Vagina (tissue), 2 donors: ENCODE results near the gene IFT43. TPM values are rescaled to one million over a fixed set of nuclear protein-coding genes. Genes with fewer than 3 reads are reported as not detected.

ENCODE experiments used
- DNase-seq, 2 donors: peaks; one replicate each; pipeline ENCODE4 v3.0.0-alpha.2; 2017; ENCODE audit errors: extremely low spot score in 2 of 2
- H3K27ac ChIP-seq: fragments of 200-600 bp; sonication (generic); one replicate; pipeline ENCODE4 v1.5.1; 2019
- H3K27me3 ChIP-seq: fragments of 200-600 bp; sonication (generic); one replicate; pipeline ENCODE4 v1.5.1; 2019
- H3K36me3 ChIP-seq, 2 donors: fragments of 200-600 bp; sonication (generic); one replicate each; pipeline ENCODE4 v1.5.1; 2017 to 2019
- H3K4me1 ChIP-seq: fragments of 200-600 bp; sonication (generic); one replicate; pipeline ENCODE4 v1.5.1; 2019
- H3K4me3 ChIP-seq, 2 donors: fragments of 200-600 bp; sonication (generic); 1 replicate in 1 of 2; 2 replicates in 1 of 2; pipeline ENCODE4 v1.5.1; 2016 to 2019
- H3K9me3 ChIP-seq: fragments of 200-600 bp; sonication (generic); one replicate; pipeline ENCODE4 v1.5.1; 2019
- POLR2A ChIP-seq, 2 donors: fragments of 450-650 bp; IDR thresholded peaks; one replicate each; pipeline ENCODE4 v1.6.1; 2017; ENCODE audit warnings: antibody characterized with exemption in 2 of 2, mild to moderate bottlenecking in 2 of 2, moderate library complexity in 2 of 2
- POLR2AphosphoS5 ChIP-seq, 2 donors: sonication (generic); formaldehyde crosslinking; IDR thresholded peaks; one replicate each; pipeline ENCODE4 v1.9.0; 2017; ENCODE audit warnings: antibody characterized with exemption in 2 of 2, mild to moderate bottlenecking in 2 of 2, low read depth in 1 of 2; ENCODE audit not compliant: insufficient read depth in 1 of 2
- intact Hi-C: fragments of 100-400 bp; cut with DNase I; formaldehyde crosslinking; loops from one replicate; pipeline ENCODE4 v1.15.1; 2023
- total RNA-seq: library from RNA; depleted of rRNA; stranded (reverse); fragments of >200 nt; gene quantifications from one replicate; pipeline ENCODE4 v1.2.3, GENCODE V29; 2016
- TF ChIP-seq, protein P1 (sequence below), 3 experiments: fragments of 450-650 bp in 2 of 3; fragments of 200-600 bp in 1 of 3; sonication (generic) in 1 of 3; IDR thresholded peaks; one replicate each; pipeline ENCODE4 v1.5.1; 2017 to 2019; ENCODE audit warnings: antibody characterized with exemption in 3 of 3, mild to moderate bottlenecking in 2 of 3, moderate library complexity in 2 of 3

IFT43 gene
- total RNA-seq, 1 donor from 2014 or later, result 47.4 TPM

DNA sequence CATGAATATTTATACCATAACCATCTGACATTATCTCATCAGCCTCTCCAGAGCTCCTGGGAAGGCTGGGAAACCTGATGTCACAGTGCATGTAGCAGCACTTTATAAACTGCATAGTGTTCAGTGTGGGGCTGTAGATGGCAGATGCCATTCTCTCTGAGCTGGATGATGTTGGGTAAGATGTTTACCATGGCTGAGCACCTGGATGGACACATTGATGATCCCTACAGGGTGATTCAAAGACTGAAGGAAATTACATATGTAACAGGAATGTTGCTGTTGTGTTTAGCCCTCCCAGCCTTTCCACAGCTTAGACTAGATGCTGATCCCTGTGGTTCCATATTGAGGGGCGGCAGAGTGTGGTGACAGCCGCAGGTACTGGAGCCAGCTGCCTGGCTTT is 37.4 kb downstream of the IFT43 start:
- intact Hi-C loops, result no loop called here

DNA sequence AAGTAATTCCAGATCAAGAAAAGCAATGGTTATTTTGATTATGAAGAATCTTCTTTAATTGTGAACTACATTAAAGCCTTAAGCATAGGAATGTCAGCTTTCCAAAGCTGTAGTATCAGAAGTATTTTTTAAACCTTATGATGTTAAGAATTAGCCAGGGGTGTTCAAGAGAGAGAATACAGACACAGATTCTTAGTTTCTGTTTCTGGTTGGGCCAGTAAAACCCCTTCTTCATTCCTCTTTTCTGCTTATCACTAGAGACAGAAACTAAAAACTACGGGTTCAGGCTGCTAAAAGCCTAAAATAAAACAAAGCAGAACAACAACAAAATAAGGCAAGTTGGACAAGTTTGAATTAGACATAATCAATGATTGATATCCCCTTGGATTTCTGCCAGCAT is 38.2 kb downstream of the IFT43 start:
- DNase-seq, result no peak
- Histone ChIP-seq H3K4me1 (no peaks in the 10 kb centered on the region), H3K27ac (no peak overlapping the region), H3K4me3 (no peak overlapping the region), H3K27me3 (no peaks in the 10 kb centered on the region), H3K36me3 (peaks cover 0 to 40% of the 10 kb centered on the region in 2 donors), H3K9me3 (no peaks in the 10 kb centered on the region)
- intact Hi-C loops, result no loop called here
- TF ChIP-seq, protein P1, sequence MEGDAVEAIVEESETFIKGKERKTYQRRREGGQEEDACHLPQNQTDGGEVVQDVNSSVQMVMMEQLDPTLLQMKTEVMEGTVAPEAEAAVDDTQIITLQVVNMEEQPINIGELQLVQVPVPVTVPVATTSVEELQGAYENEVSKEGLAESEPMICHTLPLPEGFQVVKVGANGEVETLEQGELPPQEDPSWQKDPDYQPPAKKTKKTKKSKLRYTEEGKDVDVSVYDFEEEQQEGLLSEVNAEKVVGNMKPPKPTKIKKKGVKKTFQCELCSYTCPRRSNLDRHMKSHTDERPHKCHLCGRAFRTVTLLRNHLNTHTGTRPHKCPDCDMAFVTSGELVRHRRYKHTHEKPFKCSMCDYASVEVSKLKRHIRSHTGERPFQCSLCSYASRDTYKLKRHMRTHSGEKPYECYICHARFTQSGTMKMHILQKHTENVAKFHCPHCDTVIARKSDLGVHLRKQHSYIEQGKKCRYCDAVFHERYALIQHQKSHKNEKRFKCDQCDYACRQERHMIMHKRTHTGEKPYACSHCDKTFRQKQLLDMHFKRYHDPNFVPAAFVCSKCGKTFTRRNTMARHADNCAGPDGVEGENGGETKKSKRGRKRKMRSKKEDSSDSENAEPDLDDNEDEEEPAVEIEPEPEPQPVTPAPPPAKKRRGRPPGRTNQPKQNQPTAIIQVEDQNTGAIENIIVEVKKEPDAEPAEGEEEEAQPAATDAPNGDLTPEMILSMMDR (IDR thresholded peaks at IDR 0.05), result no peak
- TF ChIP-seq POLR2AphosphoS5 (IDR thresholded peaks at IDR 0.05; ENCODE audit: insufficient read depth in 1 of 2, low read depth in 1 of 2) (no peak), POLR2A (IDR thresholded peaks at IDR 0.05) (no peak)

More for the DNA sequence above, 37.4 kb downstream of the IFT43 start:
- Histone ChIP-seq H3K27me3 (no peaks in the 10 kb centered on the region), H3K9me3 (no peaks in the 10 kb centered on the region), H3K4me3 (no peak overlapping the region), H3K4me1 (no peaks in the 10 kb centered on the region), H3K27ac (no peak overlapping the region), H3K36me3 (peaks cover 0 to 40% of the 10 kb centered on the region in 2 donors)
- TF ChIP-seq POLR2AphosphoS5 (IDR thresholded peaks at IDR 0.05; ENCODE audit: insufficient read depth in 1 of 2, low read depth in 1 of 2) (no peak), POLR2A (IDR thresholded peaks at IDR 0.05) (no peak)
- TF ChIP-seq, protein P1 (IDR thresholded peaks at IDR 0.05), result no peak
- no peak for DNase-seq

DNA sequence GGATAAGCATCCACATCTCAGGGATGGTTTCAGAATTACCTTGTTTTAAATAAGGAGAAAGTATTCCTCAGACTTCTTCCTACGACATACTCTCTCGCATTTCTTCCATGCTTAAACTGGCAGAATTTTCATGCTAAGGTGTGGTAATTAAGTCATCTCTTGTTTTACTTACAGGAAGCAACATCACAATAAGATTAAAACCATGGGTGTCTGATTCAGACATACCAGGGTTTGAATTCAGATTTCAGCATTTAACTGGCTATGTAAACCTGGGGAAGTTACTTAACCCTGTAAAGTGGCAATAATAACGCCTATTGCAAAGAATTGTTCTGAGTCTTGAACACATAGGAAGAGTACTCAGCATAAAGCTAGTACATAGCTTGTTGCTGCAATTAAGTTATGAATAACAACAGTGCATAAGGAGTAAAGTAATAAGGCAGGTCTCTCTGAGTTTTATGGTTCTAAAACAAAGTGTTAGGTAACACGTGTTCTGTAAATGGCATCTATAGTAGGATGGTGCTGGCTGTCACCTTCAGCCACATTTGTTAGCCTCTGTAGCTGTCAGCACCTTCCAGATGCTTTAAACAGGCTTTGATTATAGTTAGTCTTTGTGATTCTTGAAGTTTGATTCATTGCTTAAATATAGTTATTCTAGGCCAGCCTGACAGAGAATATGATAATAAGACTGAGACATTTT is 38.8 kb downstream of the IFT43 start:
- no peak for DNase-seq
- no peak overlapping the region for H3K4me3 ChIP-seq
- no peak for TF ChIP-seq POLR2AphosphoS5 (IDR thresholded peaks at IDR 0.05; ENCODE audit: insufficient read depth in 1 of 2, low read depth in 1 of 2)
- no peak for TF ChIP-seq POLR2A (IDR thresholded peaks at IDR 0.05)
- TF ChIP-seq, protein P1 (IDR thresholded peaks at IDR 0.05), result no peak
- no peaks in the 10 kb centered on the region for H3K9me3 ChIP-seq
- no peaks in the 10 kb centered on the region for H3K27me3 ChIP-seq
- peaks cover 0 to 38% of the 10 kb centered on the region in 2 donors for H3K36me3 ChIP-seq
- H3K27ac ChIP-seq, result no peak overlapping the region
- H3K4me1 ChIP-seq, result no peaks in the 10 kb centered on the region
- intact Hi-C loops, result no loop called here

DNA sequence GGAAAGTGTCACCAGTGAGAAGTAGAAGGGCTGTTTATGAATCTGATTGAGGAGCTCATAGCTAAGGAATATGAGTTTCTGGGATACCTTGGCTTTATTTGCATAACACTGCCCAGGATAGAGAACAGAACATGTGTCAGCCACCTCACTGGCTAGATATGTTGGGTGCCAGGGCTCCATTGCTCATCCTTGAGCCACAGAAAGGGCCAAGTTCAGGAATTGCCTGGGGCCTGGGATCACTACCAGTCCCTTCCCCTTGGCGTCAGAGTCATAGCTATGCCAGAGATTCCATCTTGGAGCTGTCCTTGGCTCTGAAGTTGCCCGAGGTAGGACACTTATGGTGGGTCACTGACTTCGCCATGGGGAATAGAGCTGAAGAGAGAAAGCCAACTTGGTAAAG is 49.0 kb downstream of the IFT43 start:
- Histone ChIP-seq H3K27me3 (no peaks in the 10 kb centered on the region), H3K4me1 (no peaks in the 10 kb centered on the region), H3K27ac (no peak overlapping the region), H3K36me3 (peaks cover 0 to 9% of the 10 kb centered on the region in 2 donors), H3K9me3 (no peaks in the 10 kb centered on the region), H3K4me3 (no peak overlapping the region)
- TF ChIP-seq POLR2AphosphoS5 (IDR thresholded peaks at IDR 0.05; ENCODE audit: insufficient read depth in 1 of 2, low read depth in 1 of 2) (no peak), POLR2A (IDR thresholded peaks at IDR 0.05) (no peak)
- TF ChIP-seq, protein P1 (IDR thresholded peaks at IDR 0.05), result no peak
- no peak for DNase-seq
- intact Hi-C loops, result no loop called here

DNA sequence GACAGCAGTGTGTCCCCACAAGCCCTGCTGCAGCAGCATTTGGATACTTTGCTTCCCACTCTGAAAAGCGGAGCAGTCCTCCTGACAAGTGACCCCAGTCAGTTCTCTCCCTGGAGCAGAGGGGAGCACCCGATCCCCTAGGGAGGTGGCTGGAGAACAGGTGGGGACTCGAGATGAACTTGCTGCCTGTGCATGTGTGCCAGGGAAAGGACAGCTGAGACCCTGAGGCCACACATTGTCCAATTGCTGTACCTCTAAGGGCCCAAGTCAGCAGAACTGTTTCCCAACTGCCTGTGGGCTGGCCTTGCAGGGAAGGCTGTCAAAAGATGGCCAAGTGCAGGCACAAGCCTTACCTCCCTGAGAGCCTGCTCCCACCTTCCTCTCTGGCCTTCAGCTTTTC is 55.1 kb downstream of the IFT43 start:
- intact Hi-C loops, result loop anchor here (10.0 kb wide), 1 partner anchor 604 kb away; no protein-coding TSS in a partner anchor
- Histone ChIP-seq H3K27me3 (no peaks in the 10 kb centered on the region), H3K4me3 (no peak overlapping the region), H3K9me3 (no peaks in the 10 kb centered on the region), H3K36me3 (peaks cover 0 to 8% of the 10 kb centered on the region in 2 donors), H3K4me1 (no peaks in the 10 kb centered on the region), H3K27ac (no peak overlapping the region)
- no peak for TF ChIP-seq POLR2AphosphoS5 (IDR thresholded peaks at IDR 0.05; ENCODE audit: insufficient read depth in 1 of 2, low read depth in 1 of 2)
- no peak for TF ChIP-seq POLR2A (IDR thresholded peaks at IDR 0.05)
- TF ChIP-seq, protein P1 (IDR thresholded peaks at IDR 0.05), result no peak
- no peak for DNase-seq
